CD4-positive, alpha-beta T cell treated with Interleukin-17A for 1 hour (primary cell): ENCODE measurements around the gene HDAC8.
"Not testable (repeated sequence)": the region's sequence is repeated elsewhere in the genome, so short reads cannot be mapped to it uniquely, and the experiment has no call there.

ENCODE experiments used
- DNase-seq: peaks from one replicate; pipeline ENCODE4 v3.0.0-alpha.2; 2020

Gene HDAC8

DNA sequence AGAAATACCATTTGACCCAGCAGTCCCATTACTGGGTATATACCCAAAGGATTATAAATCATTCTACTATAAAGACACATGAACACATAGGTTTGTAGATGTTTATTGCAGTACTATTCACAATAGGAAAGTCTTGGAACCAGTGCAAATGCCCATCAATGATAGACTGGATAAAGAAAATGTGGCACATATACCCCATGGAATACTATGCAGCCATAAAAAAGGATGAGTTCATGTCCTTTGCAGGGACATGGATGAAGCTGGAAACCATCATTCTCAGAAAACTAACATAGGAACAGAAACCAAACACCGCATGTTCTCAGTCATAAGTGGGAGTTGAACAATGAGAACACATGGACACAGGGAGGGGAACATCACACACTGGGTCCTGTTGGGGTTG lies 123.6 kb downstream of the HDAC8 start:
- not testable (repeated sequence) for DNase-seq

DNA sequence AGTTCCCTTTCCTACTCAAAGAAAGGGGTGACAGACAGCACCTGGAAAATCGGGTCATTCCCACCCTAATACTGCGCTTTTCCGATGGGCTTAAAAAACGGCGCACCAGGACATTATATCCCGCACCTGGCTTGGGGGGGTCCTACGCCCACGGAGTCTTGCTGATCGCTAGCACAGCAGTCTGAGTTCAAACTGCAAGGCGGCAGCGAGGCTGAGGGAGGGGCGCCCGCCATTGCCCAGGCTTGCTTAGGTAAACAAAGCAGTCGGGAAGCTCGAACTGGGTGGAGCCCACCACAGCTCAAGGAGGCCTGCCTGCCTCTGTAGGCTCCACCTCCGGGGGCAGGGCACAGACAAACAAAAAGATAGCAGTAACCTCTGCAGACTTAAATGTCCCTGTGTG lies 131.9 kb downstream of the HDAC8 start:
- not testable (repeated sequence) for DNase-seq

DNA sequence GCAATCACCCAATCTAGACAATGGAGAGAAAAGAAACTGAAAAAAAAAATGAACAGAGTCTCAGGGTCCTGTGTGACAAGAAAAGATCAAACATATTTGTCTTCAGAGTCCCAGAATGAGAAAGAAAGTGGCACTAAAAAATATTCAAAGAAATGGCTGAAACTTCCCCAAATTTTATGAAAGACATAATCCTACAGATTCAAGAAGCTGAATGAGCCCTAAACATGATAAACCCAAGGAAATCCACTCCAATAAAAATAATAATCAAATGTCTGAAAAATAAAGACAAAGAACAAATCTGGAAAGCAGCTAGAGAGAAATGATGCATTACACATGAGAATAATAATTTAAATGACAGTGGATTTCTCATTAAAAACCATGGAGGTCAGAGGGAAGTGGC lies 136.6 kb downstream of the HDAC8 start:
- no peak for DNase-seq

DNA sequence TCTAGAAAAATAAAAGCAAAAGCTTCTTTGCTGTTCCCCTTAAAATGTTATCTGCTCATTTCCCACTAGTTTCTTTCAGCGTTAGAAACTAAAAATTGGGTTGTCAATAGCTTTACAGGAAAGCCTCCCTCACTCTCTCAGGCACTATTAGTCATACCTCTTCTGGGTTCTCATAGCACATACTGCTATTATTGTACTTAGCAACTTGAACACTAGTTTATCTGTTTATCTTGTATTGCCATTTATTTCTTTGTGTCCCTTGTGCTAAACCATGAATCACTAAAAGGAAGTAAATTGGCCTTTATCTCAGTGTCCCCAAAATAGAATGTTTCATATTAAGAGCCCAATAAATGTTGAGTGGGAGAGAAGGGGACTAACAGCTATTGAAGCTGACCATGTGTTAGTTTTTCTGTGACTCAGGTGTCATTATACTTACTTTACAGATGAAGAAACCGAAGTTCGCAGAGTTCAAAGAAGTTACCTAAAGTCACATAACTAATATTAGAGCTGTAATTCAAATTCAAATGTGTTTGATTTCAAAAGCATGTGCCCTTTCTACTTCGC lies 142.2 kb downstream of the HDAC8 start:
- no peak for DNase-seq

DNA sequence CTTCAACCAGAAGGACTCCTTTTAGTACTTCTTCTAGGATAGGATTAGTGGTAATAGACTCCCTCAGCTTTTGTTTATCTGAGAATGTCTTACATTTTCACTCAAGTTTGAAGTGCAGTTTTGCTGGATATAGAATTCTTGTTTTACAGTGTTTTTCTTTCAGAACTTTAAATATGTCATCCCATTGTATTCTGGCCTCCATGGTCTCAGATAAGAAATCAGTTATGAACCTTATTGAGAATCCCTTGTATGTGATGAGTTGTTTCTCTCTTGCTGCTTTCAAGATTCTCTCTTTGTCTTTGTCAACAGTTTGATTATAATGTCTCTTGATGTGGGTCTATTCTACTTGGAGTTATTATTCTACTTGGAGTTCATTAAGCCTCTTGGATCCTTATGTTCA lies 150.8 kb downstream of the HDAC8 start:
- no peak for DNase-seq

DNA sequence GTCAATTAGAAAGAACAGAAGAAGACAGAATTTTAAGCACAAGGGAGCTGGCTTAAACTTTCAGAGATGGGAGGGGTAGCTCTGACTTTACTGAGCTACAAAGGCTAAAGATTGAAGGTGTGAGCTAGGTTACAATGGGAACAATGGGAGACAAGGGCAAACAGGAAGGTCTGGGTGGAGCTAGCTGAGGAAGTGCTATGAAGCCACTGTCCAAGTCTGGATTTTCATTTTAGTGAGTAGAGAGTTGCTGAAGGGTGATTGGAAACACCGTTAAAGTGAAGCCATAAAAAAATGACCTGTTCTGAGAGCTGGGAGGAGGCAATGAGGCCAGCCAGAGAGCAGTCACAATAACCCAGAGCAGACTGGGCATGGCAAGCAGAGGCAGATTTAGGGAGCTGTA lies 162.7 kb downstream of the HDAC8 start:
- DNase-seq = no peak

DNA sequence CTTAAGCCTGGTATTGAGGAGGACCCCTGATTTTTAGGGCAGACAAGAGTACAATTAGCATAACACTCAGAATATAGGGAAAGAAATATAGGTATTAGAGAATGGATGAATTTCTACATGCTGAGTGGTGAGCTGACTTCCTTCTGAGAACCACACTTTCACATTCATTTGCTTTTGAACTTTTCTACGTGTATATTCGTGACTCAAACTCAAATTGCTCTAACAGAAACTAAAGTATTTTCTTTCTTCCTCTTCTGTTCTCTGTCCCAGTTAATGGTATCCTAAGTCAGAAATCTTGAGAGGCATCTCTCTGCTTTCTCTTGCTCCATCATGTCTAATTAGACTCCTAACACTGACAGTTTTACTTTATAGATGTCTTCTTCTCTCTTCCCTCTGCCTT lies 163.8 kb downstream of the HDAC8 start:
- DNase-seq = no peak

DNA sequence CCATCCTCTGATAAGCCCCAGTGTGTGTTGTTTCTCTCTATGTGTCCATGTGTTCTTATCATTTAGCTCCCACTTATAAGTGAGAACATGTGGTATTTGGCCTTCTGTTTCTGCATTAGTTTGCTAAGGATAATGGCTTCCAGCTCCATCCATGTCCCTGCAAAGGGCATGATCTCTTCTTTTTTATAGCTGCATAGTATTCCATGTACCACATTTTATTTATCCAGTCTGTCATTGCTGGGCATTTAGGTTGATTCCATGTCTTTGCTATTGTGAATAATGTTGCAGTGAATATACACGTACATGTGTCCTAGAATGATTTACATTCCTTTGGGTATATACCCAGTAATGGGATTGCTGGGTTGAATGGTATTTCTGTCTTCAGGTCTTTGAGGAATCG lies 167.5 kb downstream of the HDAC8 start:
- DNase-seq = not testable (repeated sequence)

DNA sequence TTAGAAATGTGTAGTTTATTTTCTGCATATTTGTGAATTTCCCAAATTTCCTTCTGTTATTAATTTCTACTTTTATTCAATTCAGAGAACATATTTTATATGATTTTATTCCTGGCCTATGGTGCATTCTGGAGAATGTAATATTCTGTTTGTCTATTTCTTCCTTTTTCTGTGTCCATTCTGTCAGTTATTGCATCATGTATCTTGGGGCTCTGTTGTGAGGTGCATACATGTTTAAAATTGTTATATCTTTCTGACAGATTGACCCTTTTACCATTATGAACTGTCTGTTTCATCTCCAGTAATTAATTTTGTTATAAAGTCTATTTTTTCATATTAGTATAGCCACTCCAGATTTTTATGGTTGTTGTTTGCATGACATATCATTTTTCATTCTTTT lies 170.0 kb downstream of the HDAC8 start:
- no peak for DNase-seq

DNA sequence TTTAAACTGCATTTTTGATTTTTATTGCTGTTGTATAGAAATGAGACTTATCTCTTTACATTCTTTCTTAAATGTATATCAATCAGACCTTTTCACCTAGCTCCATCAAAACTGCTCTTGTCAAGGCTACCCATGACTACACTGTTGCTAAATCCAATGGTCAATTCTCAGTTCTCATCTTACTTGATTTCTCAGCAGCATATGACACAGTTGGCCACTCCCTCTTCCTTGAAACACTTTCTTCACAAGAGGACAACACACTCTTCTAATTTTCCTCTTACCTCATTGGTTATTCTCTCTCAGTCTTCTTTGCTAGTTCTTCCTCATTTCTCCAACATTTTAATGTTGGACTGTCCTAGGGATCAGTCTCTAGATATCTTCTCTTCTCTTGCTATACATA lies 172.8 kb downstream of the HDAC8 start:
- no peak for DNase-seq

DNA sequence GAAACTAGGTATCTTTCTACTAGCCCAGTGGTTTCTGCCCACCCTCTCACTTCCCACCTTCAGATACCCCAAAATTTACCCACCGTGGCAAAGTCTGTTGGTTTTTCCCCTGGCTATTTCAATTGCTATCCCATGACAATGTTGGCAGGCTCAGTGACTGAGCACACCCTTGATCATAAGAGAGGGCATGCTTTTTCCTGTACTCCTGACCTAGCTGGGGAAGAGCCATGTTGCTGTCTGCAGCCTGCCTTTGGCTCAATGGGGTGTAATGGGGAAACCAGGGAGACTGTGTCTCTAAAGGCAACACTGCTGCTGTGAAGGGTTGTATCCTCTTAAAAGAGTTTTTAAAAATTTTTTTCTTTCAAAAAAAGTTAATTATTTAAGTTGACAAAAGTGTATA lies 176.5 kb downstream of the HDAC8 start:
- no peak for DNase-seq

DNA sequence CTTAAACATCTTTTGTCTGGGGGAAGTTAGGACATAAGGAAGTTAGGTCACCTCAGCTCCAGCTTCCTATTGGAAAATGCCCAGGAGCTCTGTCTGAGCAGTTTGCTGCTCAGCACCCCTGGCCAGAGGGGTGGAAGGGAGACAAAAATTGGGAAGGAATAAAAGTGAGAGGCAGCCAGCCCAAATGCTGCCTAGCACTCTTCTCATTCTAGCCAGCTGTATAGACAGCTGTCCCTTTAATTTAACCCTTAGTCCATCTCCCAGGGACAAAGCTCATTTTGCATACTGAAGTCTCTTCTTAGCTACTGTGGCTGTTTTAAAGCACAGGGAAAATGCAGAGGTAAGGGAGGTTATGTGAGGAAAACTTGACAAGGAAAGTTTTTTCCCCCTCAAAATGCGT lies 177.4 kb downstream of the HDAC8 start:
- no peak for DNase-seq

DNA sequence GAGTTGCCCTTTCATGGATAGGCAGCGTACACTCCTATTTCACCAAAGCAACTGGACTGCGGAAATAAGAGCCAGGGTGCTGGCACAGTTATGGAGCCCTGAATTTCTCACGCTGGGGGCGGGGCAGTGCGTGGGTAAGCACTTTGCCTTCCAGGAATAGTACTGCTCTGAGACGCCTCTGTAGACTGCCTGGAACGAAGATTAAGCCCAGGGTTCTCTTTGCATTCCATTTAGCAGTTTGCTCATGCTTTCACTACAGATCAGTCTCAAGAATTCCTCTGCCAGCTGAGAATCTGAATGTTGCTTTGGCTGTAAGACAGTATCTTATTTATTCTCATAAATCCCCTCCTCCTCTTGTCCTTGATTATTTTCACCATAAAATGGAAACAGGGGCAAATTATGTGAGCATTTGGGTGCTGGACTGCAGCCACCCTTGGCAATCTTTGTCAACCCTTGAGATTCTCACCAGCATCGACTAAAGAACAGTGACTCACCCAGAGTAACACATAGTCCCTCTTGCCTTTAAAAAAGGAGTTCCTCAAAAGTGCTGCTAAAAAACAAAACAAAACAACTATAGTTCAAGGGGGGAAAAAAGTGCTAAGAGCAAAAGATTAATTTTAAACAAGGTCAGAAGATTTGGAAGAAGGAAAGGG lies 178.0 kb downstream of the HDAC8 start:
- DNase-seq = no peak

DNA sequence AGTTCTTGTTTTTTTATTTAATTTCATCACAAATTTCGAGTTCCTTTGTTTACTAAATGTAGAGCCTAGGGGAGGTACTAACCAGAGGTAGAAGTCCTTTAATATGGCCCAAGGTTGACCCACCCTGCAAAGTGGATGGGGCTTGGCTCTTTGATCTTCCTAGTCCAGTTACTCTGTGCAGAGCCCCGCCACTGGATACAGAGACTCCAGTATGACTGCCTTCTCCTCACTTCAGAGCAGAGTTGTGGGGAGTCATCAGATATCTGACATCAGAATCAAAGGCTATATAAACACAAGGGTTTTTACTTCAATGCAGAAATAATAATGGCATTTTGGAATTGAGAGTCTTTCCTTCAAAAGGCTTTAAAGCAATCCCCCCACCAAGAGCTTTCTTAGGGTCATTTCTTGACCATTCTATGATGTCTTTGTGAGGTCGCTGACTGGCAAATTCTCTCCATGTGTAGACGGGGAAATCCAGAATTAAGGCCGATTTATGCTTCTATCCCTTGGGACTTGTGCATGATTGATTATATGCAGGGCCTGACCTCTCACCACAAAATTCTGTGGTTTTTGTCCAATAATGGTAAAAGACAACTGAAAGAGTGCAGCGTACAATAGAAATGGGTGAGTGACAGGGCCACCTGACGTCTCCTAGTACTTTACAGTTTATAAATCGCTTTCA lies 178.7 kb downstream of the HDAC8 start:
- DNase-seq = no peak

DNA sequence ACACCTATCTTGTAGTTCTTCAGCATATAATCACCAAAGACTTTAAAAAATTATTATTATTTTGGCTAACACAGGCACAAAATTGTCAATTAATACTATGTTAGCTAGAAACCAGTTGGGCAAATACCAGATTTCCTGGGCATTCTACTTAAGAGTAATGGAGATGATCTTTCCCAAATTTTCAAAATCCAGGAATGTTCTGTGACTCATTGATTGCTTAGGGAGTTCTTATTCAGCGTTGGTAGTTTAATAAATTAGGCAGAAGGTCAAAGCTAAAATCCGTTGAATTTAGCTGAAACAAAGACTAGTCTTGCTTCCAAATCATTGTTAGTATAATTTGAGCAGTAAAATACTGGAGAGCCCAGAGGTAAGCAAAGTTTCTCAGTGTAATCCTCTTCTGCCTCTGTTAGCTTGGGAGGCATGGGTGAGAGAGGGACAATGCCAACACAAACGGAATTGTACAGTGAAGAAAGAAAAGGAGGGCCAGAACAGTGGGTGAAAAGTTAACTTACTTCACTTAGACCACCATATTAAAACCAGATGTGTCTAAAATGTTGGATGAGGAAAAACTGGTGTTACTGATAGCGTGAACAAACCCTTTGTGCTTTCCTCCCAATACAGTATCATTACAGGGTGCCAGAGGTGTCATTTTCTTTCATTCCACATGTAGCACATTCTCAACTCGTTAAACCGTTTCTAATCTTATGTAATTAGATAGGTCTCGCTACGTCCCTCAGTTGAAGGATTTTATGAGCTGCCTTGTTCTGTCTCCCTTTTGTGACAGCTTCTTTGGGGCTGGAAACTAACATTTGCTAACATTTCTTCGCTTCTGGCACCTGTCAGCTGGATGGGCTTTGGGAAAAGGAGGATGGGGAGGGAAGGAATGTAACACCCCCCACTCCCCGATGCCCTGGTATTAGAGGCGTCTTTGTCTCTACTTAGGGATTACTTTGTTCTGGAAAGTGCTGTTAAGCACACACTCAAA lies 179.5 kb downstream of the HDAC8 start:
- DNase-seq = no peak

DNA sequence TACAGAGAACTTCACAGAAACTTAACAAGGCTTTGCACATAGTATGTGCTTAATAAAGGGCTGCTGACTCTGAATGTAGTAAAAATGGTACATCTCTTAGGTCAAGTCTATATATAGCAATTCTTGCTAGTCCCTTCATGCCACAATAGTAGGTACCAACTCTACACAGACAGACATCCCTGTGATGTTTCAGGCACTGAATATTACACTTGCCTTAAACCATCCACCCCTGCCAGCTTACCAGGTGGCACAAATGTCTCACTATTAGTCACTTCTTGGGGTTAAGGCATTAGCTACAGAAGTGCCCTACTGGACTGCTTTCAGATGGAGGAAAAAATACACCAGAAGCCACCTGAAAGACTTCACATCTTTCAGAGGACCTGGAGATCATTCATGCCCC lies 180.6 kb downstream of the HDAC8 start:
- no peak for DNase-seq

DNA sequence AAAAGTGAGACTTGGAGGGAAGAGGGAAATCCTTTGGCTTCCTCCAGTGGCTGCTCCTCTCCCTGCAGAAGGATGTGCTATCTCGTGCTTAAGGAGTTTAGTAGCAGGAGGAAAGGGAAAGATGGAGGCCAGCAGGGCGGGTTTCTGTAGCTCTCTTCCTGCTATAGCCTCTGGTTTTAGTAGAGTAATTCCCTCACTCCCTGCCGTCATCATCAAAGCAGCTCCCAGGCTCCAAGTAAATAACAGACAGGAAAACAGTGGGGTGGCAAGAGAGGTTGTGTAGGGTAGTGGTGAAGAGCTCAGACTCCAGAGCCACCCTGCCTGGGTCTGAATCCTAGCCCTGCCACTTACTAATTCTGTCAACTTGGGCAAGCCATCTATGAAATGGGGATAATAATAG lies 185.4 kb downstream of the HDAC8 start:
- DNase-seq = no peak

DNA sequence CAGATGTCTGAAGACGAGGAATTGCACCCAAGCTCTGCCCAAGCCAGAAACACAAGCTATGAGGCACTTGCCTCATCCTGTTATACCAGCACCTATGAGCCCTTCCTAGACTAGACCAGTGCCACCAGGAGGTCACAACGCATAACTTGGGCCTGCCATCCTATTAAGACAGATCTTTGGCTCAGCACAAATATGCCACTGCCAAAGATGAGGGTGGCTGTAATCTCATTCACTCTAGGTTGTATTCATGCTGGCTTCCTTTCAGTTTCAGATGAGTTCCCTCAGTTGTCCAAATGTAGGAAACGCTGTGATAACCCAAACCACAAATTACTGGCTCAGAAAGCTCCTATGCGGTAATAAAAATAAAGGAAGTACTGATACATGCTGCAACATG lies 190.4 kb downstream of the HDAC8 start:
- DNase-seq = no peak

DNA sequence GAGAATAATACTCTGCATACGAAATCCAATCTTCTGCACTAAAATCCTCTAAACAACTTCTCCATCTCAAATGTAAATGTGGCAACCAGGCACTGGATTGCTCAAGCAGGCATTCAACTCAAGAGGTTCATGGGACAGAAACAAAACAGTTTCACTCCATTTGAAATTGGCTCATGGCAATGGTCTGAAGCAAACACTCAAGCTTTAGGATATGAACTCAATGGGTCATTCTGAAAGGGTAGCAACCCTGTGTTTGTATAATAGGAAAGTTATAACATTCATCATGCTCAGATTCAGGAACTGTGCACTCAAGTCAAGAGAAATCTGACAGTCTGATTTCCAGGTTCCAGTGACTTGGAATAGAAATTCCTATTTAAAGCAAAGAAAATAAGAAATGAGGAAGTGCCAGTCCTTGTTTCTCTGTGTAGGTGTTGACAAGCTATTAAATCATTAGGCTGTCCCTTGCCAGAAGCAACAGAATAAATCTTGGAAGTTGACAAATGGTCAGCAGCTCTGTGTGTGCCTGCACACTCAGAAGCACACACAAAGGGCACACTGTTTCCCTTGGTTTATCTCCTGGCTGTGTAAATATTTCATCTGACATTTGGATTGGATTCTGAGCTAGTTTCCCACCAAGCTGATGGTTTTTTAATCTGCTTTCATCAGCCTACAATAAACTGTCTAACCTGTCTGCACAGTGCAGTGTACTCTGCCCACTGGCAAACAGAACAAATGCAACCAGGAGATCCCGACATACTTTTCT lies 191.0 kb downstream of the HDAC8 start:
- no peak for DNase-seq

DNA sequence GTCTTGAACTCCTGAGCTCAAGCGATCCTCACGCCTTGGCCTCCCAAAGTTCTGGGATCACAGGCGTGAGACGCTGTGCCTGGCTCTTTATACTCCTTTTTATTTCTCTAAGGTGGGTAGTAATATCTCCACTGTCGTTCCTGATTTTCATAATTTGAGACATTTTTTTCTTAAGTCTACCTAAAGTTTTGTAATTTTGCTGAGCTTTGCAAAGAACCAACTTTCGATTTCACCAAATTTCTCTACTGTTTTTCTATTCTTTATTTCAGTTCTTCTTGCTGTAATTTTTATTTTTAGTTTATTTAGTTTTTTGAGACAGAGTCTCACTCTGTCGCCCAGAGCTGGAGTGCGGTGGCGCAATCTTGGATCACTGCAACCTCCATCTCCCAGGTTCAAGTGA lies 196.5 kb downstream of the HDAC8 start:
- DNase-seq = no peak

DNA sequence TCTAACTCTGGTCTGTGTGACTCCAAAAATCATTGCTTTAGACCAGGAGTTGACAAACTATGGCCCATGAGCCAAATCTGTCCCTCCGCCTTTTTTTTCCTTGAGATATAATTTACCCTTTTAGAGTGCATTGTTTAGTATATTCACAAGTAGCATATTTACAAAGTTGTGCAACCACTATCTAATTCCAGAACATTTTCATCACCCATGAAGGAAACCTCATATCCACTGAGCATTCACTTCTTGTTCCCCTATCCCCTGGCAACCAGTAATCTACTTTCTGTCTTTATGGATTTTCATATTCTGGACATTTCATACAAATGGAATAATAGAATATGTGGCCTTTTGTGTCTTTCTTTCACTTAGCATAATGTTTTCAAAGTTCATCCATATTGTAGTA lies 199.5 kb downstream of the HDAC8 start:
- no peak for DNase-seq

DNA sequence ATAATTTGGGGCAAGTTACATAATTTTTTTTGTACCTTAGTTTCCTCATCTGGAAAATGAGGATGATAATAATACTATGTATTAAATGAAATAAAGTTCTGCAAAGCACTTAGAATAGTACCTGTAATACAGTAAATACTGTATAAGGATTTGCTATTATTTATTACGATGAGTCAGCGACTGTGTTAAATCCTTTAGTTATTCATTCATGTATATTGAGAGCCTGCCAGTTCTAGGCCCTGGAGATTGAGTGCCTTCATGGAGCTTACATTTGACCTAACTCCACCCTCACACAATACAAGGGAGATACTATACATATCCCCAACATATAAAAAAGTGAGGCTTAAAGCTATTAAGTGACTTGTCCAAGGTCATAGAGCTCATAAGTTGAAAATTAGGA lies 199.9 kb downstream of the HDAC8 start:
- no peak for DNase-seq

DNA sequence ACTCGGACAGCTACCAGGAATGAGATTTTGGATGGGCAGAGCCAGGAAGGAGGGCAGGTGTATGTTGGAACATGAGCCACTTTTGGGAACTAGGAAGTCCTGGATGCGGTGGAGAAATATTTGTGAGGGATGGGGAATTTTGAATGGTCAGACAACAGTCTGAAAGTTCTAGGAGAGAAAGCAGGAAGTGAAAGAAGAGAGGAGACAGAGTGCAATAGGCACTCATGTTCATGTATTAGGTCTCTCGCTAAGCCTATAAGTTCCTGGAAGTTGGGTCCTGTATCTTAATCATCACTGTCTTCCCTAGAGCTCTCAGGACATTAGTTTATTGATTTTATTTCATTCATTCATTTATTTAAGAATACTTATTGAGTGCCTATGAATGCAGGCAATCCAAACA lies 201.2 kb downstream of the HDAC8 start:
- no peak for DNase-seq
